NCI-H748 treated with DMSO at 0.1 percent for 48 hours (cell line): ENCODE data around the gene ASCL3.
"Not testable (repeated sequence)": the region's sequence is repeated elsewhere in the genome, so short reads cannot be mapped to it uniquely, and the experiment has no call there.

Experiments
- DNase-seq: peaks from one replicate; lab custom pipeline; 2025; lab: John Stamatoyannopoulos, UW

ASCL3 gene, protein sequence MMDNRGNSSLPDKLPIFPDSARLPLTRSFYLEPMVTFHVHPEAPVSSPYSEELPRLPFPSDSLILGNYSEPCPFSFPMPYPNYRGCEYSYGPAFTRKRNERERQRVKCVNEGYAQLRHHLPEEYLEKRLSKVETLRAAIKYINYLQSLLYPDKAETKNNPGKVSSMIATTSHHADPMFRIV

DNA sequence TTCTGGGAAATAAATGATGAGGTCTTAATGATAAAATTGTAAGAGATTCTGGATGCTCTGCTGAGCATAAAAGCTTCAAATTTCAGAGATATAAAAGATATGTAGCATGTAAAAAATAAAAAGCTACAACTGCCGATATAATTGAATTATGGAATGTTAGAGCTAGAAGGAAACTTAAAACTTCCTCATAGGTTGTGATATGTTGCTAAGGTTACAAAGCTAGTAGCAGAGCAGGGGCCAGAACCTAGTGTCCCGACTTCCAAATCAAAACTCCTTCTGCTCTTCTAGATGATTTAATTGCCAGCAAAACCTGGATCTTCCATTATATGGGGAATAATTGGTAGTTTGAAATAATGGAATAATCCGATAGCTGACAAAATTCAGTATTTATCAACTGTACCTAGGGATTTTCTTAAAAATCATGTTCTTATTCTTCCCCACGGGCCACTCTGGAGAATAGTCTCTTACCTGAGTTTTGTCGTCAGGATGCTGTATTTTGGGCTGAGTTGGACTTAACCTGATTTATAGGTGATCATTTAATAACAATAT, at the start of gene ASCL3:
TSS of gene ASCL3 (minus strand) at position 499 of the 549 bp plus-strand sequence. CDS start 4,855 bp downstream, outside the sequence.
- DNase-seq = no peak

DNA sequence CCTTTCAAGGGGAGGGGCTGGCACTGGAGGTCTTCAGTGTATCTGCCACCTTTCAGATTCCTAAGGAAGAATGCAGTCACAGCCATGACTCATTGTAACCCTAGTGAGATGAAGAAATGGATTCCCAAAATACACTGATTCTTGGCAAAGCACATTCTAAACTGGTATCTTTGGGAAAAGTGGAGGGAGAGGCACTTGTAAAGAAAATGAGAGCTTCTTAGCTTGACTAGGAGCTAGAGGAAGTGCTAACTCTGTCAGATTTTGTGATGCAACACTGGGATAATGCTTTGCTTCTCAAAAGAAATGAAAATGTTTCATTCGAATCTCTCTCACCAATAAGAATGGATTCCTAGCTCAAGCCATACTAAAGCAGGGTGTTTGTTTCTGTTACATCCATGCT, 46.6 kb upstream of the ASCL3 start:
- no peak for DNase-seq

DNA sequence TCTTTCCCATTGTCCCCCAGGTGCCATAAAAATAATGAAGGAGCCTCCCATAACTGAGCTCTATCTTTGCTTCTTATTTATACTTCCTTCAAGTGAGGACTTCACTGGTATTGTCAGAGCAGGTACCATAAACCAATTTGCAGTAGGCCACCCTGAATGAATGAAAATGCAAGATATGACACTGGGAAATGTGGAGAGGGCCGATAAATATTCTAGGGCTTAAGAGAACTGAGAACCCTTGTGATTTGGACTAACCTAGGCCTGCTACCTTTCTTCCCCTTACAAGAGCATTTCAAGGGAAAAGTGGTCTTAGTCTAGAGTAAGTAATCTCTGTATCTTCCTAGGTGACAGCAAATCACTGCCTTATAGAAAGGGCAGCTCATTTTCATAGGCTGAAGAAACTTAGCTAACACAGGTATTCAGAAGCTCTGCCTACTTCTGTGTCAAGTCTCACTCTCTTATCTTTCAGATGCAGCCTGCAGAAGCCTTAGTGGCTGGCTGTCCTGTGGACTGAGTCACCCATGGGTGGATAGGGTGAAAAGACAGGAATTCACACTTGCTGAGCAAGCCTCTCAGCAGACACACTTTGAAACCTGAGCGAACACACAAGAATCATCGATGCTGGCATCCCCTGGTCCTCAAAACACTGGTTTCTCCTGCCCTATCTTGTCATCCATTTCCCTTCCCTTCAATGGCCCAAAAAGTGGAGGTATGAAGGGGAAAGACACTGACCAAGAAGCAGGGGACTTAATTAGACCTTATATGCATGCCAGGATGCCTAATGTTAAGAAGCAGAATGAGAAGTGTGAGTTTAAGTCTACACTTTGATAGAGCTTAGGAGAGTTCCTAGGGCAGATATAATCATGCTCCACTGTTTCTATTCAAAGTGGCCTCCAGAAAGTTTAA, 45.8 kb upstream of the ASCL3 start:
- DNase-seq = no peak

DNA sequence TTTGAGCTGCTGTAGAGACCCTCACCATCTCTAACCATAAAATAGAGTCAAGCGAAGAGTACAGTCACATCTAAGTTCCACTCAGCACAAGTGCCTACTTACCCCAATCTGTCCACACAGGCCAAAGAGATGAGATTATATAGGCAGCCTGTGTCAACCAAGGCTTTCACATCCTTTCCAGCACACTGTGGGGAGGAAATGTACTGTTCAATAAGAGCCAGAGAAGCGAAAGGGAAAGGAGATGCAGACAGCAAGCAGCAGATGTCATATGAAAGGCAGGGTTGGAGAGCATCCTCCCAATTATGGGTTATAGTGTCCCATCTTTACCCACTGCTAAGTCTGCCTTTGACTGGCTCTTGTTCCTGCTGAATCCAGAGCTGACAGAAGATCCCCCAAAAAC, 44.6 kb upstream of the ASCL3 start:
- DNase-seq = no peak

DNA sequence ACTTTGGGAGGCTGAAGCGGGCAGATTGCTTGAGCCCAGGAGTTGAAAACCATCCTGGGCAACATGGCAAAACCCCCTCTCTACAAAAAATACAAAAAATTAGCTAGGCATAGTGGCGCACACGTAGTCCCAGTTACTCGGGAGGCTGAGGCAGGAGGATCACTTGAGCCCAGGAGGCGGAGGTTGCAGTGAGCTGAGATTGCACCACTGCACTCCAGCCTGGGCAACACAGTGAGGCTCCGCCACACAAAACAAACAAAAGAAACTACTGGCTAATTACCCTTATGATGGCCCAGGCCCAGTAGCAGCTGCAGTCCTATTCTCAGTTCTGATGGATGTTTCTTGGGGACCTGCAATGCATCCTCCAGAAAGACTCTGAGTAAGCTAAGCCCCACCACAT, 44.0 kb upstream of the ASCL3 start:
- not testable (repeated sequence) for DNase-seq

DNA sequence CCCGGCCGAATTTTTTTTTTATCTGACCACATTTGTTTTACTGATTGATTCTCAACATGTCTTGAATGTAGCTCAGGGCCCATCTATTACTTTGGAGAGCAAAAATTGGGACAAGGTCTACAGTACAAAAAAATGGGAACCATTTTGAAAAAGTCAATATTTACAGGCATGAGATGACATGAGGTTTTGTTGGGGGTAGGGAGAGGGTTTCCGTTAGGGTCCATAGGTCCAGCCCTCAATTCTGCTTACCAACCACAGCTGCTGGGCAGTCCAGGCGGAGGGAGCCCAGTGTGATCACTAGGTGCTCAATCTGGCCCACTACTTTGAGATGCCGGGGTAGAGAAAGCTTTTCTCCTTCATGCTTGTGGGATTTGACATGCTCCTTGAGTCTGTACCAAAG, 42.6 kb upstream of the ASCL3 start:
- DNase-seq = no peak

DNA sequence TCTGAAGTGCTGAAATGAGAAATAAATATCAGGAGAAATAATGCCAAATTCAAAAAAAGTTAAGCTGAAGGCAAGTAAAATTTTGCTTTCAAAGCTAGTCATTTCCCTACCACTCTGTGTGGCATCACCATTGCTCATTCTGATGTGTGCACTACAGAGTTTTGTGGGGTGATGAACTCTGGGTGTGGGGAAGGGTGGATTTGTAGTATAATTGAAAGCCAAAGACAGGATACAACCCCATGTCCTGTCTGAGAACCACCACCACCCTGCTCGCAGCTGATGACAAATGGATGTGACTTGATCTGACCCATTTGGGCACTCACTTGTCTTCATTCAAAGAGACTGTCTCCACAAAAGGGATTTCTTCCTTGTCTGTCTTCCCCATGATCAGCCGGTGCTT, 40.7 kb upstream of the ASCL3 start:
- no peak for DNase-seq

DNA sequence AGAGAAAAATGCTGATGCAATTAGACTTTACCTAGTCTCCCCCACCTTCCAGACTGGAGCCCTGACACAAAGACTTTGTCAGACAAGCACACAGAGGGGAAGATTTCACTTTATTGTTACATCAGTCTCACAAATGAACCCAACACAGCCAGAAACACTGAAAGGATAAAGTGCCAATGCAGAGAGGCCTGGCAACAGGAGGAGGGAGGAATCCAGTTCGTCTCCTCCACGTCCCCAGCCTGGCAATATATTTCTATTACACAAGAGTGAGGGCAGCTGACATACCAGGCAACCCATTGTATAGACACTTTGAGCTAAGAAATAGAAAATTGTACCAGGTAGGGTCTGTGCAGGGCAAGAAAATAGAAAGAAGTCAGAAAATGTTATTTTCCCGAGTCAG, 37.7 kb upstream of the ASCL3 start:
- no peak for DNase-seq

DNA sequence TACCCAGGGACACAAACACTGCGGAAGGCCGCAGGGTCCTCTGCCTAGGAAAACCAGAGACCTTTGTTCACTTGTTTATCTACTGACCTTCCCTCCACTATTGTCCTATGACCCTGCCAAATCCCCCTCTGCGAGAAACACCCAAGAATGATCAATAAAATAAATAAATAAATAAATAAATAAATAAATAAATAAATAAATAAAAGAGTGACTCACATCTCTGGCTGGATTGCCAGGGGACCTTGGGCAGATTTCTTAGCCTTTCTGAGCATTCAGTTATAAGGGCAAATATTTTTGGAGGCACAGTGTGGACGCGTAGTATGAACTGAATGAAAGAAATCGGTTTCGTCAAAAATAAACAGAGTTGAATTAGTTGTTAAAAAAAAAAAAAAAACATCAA, 36.5 kb upstream of the ASCL3 start:
- DNase-seq = not testable (repeated sequence)

DNA sequence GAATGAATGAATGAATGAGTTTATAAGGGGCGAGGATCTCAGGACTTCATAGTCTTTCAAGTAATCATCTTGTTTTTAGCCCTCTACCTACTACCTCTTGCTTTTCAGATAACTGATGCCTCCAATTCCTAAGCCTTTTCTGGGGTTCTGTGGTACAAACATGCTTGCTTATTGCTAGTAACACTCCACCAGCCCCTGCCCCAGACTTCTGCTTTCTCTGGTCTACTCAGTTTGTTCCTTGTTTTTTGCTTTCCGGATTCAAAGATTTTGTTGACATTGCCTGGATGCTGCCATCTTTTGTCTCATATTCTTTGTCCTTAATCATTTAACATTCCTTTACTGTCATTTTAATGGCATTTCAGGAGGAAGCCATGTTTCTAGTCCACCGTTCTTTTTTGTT, 30.3 kb upstream of the ASCL3 start:
- DNase-seq = no peak

DNA sequence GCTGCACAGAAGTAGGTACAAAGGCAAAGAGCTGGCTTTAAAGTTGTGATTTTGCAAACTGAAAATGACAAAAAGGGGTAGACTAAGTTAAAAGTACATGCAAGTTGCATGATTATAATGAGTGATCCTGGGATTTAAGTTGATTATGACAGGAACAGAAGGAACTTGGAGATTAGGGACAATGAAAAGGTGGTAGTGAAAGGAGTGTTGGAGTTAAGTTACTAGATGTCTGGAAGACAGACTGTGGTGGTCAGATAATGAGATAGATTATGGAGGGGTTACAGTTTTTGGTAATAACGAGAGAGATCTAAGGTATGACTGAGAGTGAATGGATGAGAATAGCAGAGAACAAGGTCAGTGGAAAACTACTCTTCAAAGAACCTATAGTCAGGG, 29.1 kb upstream of the ASCL3 start:
- no peak for DNase-seq

DNA sequence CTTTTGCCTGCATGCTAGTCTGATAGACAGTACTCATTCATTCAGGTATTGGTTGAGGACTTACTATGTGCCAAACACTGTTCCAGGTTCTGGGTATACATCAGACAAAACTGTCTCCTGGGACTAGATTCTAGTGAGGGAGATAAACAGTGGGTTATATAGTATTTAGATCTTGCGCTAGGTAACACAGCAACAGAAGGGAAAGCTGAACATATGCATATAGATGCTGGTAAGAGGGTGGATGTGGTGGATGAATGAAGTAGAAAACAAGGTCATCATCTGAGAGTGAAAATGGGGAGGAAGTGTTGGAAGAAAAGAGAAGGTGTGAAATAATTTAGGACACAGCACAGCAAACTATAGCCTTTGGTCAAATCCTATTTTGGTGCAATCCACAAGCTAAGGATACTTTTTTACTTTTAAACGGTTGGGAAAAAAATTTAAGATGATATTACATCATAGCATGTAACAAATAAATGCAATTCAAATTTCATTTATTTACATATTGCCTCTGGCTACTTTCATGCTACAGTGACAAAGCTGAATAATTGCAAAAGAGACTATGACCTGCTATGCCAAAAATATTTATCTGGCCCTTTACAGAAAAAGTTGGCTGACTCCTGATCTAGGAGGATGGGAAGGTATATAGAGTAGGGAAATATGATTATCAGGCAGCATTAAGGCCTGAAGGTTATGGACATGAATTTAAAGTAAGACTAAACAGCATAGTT, 28.5 kb upstream of the ASCL3 start:
- DNase-seq = no peak

DNA sequence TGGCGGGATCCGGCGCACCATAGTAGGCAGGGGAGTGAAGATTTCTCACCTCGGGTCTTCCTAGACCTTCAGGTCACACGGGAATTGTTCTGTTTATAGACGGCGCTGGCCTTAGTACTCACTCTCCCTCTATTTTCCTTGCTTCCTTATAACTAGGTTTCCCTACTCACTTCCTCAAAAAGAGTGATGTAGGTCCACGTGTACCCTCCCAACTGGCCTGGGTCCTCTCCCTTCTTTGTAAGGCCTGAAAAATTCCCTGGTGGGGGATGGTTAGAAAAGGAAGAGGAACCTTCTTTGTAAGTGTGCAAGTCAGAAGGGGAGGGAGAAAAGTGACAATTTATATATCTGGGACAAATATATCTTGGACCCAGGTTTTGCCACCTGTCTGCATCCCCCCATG, 24.4 kb upstream of the ASCL3 start:
- no peak for DNase-seq

DNA sequence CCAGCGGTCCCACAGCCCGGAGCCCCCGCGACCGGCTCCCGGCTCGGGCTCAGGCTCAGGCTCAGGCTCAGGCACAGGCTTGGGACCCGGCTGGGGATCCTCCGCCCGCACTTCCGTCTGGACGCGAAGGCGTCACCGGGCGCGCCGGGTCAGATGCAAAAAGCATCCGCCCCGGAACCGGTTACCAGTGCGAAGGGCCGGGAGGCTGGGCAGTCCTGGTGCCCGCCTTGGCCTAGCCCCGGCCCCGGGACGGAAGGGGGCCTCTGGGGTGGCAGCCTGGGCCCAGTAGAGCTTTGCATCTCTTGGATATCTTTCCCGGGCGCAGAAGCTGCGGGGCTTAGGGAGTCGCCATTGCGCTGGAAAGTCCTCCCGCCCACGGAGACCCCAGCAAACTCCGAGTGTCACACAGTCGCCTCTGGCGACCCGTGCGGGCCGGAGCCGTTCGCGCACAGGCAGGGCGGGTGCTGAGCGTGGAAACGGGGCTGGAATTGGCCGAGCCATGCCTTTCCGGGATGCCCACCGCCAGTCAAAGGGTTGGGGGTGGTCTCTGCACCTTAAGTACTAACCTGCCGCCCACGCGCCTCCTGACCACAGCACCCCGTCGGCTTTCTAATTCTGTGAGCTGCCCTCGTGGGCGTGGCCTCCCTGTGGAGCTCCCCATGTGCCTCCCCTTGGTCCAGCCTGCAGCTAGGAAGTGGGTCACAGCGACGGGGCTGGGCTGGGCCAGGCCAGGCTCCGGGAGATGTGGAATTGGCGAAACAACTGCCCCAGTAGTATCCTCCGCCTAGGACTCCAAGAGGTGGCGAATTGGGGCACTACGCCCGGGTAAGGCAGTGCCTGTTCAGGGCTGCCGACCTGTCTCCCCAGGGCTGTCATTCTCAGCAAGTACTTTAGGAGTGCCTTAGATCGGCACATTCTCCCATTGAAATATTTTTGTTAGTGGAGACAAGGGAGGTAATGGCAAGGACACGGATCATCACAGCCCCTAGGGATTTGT, 21.8 kb upstream of the ASCL3 start, which contains the start of gene TMEM9B:
TSS of gene TMEM9B (minus strand) at position 119 of the 997 bp plus-strand sequence. CDS start 129 bp downstream, outside the sequence.
- peak; percentile 58 for DNase-seq

DNA sequence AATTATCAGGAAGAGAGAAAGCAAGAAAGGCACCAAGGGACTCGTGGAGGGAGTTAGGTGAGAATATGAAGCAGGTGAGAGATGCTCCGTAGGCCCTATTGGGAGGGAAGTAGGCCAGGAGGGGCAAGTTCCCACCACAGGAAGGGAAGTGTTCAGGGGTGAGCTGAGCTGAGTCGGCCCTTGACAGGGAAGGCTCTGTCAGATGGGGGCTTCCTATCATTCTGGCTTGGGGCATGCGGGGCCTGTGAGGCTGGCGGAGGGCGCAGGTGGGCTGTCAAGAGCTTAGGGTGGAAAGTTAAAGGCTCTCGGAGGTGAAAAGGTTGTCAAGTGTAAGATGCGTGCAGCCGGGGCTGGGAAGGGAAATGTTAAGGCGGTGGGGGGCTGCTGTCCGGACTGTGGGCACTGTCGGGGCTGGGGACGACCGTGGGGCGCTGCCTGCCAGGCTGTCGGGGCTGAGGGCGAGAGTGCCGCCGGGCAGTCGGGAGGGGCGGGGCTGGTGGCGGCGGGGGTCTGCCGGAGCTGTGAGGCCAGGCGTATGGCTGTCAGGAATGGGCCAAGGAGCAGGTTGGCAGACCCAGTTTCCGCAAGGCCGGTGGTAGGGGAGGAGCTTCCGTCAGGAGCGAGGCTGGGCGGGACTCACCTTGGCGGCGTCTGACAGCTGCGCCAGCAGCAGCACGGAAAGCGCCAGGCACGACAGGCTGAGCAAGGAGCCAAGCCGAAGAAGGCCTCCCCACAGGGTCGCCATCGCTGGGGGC, 20.9 kb upstream of the ASCL3 start:
- DNase-seq = peak; percentile 58

DNA sequence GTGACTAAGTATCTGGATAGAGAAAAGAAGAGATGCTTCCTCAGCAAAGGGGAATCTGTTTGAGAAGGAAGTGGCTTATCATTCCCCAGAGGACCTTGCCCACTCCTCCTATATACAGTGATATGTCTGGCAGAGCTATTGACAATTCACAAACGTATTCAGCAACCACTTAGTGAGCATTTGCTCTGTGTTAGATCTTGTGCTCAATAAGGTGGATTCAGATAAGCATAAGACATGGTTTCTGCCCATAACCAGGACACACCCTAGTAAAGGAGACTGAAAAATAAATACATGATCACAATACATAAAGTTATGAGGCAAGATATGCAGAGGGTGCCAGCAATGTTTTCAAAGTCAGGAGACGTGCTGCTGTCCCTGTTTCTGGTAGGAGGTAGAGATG, 20.0 kb upstream of the ASCL3 start:
- no peak for DNase-seq

DNA sequence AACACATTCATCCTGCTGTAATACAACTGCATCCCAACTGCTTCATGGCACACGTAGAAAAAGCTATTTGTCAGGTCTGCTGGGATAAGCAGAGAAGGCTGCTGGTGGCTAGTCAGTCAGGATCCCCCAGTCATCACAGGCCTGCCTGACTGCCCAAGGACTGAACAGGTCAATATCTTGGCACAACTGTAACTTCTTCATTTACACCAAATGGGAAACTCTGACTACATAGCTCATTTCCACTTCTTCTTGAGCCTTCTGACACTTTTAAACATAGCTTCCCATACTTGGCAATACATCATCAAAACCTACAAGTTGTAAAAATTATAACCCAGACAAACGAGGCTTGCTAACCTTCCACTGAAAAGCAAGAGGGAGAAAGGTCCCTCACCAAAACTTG, 18.6 kb upstream of the ASCL3 start:
- DNase-seq = no peak

DNA sequence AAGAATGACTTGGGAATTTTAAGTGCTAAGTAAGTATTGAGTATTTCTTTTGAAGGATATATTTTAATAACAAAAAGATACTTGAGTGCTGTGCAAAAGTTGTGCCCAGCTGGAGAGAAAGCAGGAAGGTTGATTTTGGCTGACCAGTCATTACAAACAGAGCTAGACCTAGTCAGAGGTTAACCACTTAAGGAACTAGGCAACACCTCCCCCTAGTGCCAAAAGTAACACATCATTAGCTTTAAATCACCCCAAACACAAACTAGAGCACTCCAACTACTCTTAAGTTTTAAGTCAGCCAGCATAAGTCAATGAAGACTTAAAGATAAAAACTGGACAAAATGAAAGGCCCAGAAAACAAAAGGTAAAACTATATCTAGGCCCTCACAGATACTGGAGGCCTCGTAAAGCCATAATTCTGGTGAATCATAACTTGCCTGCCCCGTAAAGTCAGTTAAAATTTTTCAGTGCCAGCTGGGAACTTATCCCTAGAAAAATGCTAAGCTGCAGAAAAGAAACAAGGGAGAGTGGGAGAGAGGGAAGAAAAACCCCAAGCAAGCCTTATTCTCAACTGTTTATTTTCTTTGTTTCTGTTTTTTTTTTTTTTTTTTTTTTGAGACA, 16.8 kb upstream of the ASCL3 start:
- peak; percentile 36 for DNase-seq

DNA sequence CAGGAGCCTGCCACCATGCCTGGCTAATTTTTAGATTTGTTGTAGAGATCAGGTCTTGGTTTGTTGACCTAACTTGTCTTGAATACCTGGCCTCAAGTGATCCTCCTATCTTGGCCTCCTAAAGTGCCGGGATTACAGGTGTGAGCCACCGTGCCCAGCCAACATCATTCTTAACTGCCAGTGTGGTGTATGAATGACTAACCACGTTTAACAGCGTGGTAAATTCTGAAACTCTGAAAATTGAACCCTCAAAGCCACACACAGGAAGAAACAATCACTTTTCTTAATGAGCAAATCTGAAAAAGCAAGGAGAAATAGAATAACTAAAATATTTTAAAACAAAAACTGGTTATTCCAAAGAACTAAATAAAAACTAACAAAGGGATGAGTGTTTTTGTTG, 14.0 kb upstream of the ASCL3 start:
- DNase-seq = no peak

DNA sequence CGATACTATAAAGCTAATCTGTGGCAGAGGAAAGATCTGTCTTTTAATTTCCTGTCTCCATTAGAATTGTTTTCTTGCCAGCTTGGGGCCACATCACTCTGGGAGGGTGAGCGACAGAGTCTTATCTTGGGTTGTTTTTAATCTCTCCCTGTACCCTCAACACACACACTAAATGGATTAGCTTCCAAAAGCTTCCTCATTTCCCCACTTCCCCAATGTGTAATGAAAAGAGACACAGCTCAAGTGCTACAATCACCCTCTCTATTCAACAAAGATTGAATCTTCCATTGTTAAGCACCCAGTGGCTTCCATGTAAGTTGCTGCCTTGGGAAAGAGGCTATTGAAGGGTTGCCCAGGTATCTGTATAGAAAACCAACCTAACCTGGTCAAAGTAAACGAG, 6.1 kb upstream of the ASCL3 start:
- no peak for DNase-seq
